NB4 (cell line): Measurements from ENCODE around the gene IGF1.
"Not testable (repeated sequence)": the region's sequence is repeated elsewhere in the genome, so short reads cannot be mapped to it uniquely, and the experiment has no call there.

ENCODE experiments used
- CTCF ChIP-seq: IDR thresholded peaks from one replicate; pipeline ENCODE4 v1.5.1; 2012; ENCODE audit warnings: low read depth, low read length
- MAX ChIP-seq: IDR thresholded peaks from 2 replicates; pipeline ENCODE4 v1.6.1; 2011; ENCODE audit warnings: low read depth, low read length
- MYC ChIP-seq: IDR thresholded peaks from 2 replicates; pipeline ENCODE4 v1.6.1; 2011; ENCODE audit warnings: low read depth, low read length
- POLR2A ChIP-seq: IDR thresholded peaks from 2 replicates; pipeline ENCODE4 v1.6.1; 2011; ENCODE audit warnings: mild to moderate bottlenecking; ENCODE audit not compliant: insufficient read length; ENCODE audit errors: extremely low read depth

GRCh38 chr12:102449018-102449417 lies 31.3 kb downstream of the IGF1 start:
- TF ChIP-seq CTCF, POLR2A, MAX, MYC: not testable (repeated sequence)
